GM18520 (cell line): ENCODE data around the gene PPT2.

ENCODE experiments used
- ATAC-seq: cut with Tn5 transposase; IDR thresholded peaks from one replicate; pipeline ENCODE4 v1.9.1; 2021; ENCODE audit not compliant: unreplicated experiment

PPT2 gene

GRCh38 chr6:32151181-32151862, 2.6 kb upstream of the PPT2 start:
- ATAC-seq, result no peak

DNA sequence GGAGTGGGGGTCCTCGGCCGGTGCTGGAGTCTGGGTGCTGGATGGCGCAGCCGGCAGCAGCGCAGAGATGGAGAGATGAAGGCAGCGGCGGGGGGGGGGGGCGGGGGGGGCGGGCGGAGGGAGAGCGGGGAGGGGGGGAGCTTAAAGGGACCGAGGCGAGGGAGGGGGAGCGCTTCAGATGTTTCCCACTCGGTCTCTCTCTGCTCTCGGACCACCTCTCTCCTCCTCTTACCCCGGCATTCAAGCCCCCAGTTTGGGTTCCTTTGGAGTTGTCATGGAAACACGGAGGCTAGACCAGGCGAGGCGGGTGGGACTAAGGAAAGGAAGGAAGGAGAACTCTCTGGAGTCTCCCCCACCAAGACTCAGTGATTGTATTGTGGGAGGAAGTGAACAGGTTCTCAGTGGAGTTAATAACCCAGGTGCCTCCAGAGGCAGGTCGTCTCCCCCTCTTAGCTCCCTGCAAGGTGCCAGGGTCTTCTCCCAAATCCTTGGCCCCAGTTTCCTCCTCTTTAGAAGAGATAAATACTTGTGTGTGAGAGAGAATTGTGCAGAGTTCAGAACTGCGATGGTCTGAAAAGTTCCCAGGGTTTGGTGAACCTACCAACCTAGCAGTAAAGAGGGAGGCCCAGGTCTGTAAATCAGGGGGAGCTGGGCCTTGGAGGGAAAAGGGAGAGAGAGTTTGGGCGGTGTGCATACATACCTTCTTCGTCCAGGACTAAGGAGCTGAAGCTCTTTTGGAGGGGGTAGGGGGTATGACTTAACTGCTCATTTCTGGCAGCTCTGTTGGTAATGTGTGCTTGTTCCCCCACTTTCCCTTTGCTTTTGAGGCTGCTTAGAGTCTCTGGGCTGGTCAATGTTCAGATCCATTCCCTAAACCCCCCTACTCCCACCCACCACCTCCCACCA, 1.8 kb upstream of the PPT2 start, which contains the start of gene PRRT1:
TSS of gene PRRT1 (minus strand) at position 77 of the 906 bp plus-strand sequence. CDS start 112 bp downstream, outside the sequence.
- no peak for ATAC-seq

DNA sequence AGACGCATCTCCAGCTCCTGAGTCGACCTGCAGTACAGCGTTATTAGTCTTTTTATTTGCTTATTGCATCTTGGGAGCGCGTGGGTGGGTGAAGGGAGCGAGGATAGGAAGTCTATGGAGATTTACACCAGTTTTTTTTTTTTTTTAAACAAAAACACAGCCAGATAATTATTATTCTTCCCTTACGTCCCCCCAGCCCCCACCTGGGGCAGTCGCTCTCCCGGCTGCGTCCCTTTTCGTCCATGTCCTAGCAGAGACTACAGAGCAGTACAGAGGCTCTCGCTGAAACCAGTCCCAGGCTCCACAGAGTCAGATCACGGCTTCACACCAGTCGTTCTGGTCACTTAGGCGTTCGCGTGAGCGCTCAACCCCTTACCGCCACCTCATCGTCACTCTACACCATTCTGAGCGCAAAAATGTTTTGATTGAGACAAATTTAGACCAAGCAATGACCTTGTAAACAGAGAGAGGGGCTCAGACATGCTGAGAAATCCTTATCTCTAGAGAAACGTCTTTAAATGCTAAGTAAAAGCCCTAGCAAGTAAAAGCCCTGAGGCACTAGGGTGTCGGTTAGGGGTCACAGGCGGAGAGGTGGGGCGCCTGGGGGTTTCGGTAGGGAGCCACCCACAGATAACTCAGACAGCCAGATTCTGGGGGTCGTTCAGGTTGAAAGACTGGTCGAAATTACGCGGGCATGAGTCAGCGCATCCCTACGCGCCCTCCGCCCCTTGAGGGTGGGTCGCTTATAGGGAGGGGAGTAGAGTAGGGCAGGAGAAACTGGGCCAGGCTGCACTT, 975 bp upstream of the PPT2 start:
- ATAC-seq, result no peak

- no peak for ATAC-seq
Measured at GRCh38 chr6:32154514-32155161, 697 bp downstream of the PPT2 start.

DNA sequence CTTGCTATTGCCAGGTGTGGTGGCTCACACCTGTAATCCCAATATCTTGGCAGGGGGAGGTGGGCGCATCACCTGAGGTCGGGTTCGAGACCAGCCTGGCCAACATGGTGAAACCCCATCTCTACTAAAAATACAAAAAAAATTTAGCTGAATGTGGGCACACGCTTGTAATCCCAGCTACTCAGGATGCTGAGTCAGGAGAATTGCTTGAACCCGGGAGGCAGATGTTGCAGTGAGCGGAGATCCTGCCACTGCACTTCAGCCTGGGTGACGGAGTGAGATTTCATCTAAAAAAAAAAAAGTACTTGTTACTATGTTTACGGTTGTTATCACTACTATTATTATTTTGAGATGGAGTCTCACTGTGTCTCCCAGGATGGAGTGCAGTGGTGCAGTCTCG, 3.0 kb downstream of the PPT2 start:
- no peak for ATAC-seq

DNA sequence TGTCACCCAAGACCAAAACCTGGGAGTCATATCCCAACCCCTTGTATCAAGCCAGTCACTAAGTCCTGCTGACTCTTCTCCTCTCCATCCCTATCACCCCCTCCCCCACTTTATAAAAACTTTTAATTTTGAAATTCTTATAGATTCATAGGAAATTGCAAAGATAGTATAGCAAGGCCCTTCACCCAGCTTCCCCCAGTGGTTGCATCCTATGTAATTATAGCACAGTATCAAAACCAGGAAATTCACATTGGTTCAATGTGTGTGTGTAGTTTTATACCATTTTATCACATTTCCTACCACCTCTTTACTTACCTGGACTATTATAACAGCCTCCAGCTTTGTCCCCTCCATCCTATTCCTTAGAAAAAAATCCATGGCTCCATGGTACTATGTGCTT, 4.1 kb downstream of the PPT2 start:
- ATAC-seq, result no peak

- ATAC-seq, result no peak
Measured at GRCh38 chr6:32163559-32164258, 9.8 kb downstream of the PPT2 start.

- no peak for ATAC-seq
Measured at GRCh38 chr6:32164295-32164694, 10.4 kb downstream of the PPT2 start, which contains the start of gene EGFL8. TSS of gene EGFL8 (plus strand) at chr6:32164595. CDS start at chr6:32166166, 1,571 bp downstream.

DNA sequence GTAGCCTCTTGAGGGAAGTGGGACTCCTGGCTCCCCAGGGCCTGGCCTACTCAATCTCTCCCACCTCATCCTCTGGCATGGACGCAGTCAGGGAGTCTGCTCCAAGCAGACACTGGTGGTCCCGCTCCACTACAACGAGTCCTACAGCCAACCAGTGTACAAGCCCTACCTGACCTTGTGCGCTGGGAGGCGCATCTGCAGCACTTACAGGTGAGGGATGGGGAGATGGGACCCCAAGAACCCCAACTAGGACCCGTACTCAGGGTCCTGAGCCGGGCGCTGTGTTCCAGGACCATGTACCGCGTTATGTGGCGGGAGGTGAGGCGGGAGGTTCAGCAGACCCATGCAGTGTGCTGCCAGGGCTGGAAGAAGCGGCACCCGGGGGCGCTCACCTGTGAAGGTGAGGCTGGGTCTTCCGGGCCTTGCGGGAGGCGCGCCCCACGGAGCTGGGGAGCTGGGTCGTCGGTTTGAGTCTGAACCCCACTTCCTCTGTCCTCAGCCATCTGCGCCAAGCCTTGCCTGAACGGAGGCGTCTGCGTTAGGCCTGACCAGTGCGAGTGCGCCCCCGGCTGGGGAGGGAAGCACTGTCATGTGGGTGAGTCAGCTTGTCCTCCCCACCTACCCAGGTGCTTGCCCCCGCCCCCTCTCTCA, 12.6 kb downstream of the PPT2 start:
- ATAC-seq, result no peak

- ATAC-seq, result no peak
Measured at GRCh38 chr6:32167154-32167760, 13.3 kb downstream of the PPT2 start.

GRCh38 chr6:32167761-32168262, 13.9 kb downstream of the PPT2 start:
- ATAC-seq, result no peak

DNA sequence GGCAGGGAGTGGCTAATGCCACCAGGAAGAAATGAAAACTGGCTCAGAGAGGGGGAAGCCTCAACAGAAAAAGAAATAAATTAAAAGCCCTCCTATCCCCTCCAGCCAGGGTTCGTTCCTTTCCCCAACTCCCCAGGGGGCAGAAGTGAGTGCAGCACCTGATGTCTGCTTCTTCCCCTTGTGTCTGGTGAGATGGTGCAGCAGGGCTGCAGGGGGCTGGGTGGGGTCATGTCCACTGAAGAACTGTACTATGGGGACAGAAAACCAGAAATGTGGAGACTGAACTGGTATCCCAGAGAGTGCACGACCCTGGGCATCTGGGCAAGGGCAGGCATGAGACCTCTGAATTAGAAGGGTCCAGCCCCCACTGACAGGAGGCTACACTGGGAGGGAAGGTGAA, 14.4 kb downstream of the PPT2 start:
- no peak for ATAC-seq

GRCh38 chr6:32168807-32169591, 15.1 kb downstream of the PPT2 start:
- no peak for ATAC-seq

DNA sequence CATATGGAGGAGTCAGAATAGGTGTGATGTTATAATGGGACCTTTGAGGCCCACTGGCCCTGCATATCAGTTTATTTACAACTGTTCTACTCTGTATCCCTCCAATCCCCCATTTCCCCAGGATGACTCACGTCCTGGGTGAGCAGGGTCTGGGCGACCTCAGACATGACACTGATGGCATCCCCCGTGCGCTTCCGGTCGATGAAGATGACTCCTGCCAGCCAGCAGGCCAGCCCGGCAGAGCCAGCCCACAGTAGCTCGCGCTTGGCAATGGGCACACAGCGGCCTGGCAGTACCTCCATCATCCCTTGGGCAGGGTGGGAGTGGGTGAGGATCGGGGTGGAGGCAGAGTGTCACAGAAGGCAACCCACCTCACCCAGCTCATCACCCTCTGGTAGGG, 16.4 kb downstream of the PPT2 start:
- ATAC-seq, result no peak

- no peak for ATAC-seq
Measured at GRCh38 chr6:32171234-32171633, 17.3 kb downstream of the PPT2 start.

DNA sequence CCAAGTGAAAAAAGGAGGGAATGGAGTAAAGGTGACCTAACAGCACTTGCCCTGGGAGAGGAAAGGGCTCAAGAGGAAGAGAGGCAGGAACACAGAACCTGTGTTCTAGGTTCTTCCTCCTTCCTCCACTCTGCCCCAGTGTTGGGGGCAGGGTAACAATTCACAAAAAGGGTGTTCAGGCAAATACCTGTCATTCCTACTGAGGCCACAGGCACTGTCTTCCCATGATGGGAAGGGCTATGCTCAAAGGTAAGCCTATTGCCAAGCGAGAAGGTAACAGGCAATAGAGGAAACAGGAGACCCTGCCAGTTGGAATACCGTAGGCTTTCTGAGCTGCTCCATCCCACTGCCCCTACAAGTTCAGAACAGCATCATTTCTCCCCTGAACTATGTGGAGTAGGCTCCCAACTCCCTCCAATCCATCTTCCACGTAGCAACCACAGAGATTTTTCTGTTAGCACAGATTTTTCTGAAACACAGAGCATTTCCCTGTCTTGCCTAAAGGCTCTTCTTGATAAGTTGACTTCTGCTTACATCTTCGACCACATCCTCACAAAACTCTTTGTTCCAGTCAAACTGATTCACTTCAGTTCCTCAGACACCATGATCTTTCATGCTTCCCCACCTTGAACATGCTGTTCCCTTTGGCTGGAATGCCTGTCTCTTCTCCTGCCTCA, 19.2 kb downstream of the PPT2 start:
- no peak for ATAC-seq

GRCh38 chr6:32174416-32174815, 20.5 kb downstream of the PPT2 start:
- no peak for ATAC-seq

GRCh38 chr6:32175322-32175710, 21.4 kb downstream of the PPT2 start:
- no peak for ATAC-seq
